ENCODE data around the gene NUCB1.

The NUCB1 gene

GRCh38 chr19:48969276-48970138 is 69.4 kb downstream of the NUCB1 start:
- H3K9me3 ChIP-seq (ENCODE audit: control insufficient read depth, insufficient read depth, low read length): no peaks in the 10 kb centered on the region
- H3K36me3 ChIP-seq (ENCODE audit: control insufficient read depth, insufficient read depth, low read length): peaks cover 16% of the 10 kb centered on the region
- H3K9ac ChIP-seq (ENCODE audit: low read depth, low read length): no peak overlapping the region
- H3K27me3 ChIP-seq (ENCODE audit: control insufficient read depth, insufficient read depth, low read length): no peaks in the 10 kb centered on the region
- no peak overlapping the region for H3K4me3 ChIP-seq (ENCODE audit: low read depth, low read length)
- H3K4me1 ChIP-seq (ENCODE audit: control insufficient read depth, insufficient read depth, low read length): peaks cover 8% of the 10 kb centered on the region

GRCh38 chr19:48970139-48970766 is 70.1 kb downstream of the NUCB1 start:
- no peak overlapping the region for H3K9ac ChIP-seq (ENCODE audit: low read depth, low read length)
- peaks cover 6% of the 10 kb centered on the region for H3K4me1 ChIP-seq (ENCODE audit: control insufficient read depth, insufficient read depth, low read length)
- peaks cover 18% of the 10 kb centered on the region for H3K36me3 ChIP-seq (ENCODE audit: control insufficient read depth, insufficient read depth, low read length)
- no peaks in the 10 kb centered on the region for H3K9me3 ChIP-seq (ENCODE audit: control insufficient read depth, insufficient read depth, low read length)
- no peaks in the 10 kb centered on the region for H3K27me3 ChIP-seq (ENCODE audit: control insufficient read depth, insufficient read depth, low read length)
- H3K4me3 ChIP-seq (ENCODE audit: low read depth, low read length): no peak overlapping the region

DNA sequence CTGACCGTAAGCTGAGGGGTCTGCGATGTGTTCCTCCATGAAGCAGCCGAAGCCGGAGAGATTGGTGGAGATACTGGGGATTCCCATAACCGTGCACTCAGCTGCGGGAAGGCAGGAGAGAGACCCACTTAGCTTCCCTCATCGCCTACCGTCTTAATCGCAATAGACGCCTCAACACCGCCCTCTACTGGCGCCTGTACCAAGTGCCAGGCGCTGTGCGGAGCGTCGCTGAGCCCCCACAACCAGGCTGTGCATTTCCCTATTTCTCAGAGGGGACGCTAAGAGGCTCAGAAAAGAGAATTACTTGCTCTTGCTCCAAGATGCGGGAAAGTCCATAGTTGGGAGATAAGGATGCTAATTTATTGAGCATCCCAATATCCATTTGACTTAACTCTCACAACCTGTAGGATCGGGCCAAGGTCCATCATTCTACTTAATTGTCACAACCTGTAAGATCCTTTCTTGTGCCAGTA is 70.8 kb downstream of the NUCB1 start:
- Histone ChIP-seq H3K27me3 (ENCODE audit: control insufficient read depth, insufficient read depth, low read length) (no peaks in the 10 kb centered on the region), H3K4me3 (ENCODE audit: low read depth, low read length) (no peak overlapping the region), H3K9me3 (ENCODE audit: control insufficient read depth, insufficient read depth, low read length) (no peaks in the 10 kb centered on the region), H3K9ac (ENCODE audit: low read depth, low read length) (no peak overlapping the region), H3K36me3 (ENCODE audit: control insufficient read depth, insufficient read depth, low read length) (peaks cover 17% of the 10 kb centered on the region), H3K4me1 (ENCODE audit: control insufficient read depth, insufficient read depth, low read length) (peaks cover 6% of the 10 kb centered on the region)
